OCI-LY3 (cell line): ENCODE results near the gene BIK.

Experiments used
- H2AFZ ChIP-seq: fragments of 200-600, 300-600 bp; shearing (Covaris generic); 2 replicates; pipeline ENCODE4 v1.6.0; 2014; ENCODE audit warnings: antibody characterized with exemption, low read depth, low read length
- H3K27ac ChIP-seq: fragments of 200-600, 300-600 bp; sonication (generic); 2 replicates; pipeline ENCODE4 v1.5.1; 2014; ENCODE audit warnings: mild to moderate bottlenecking, low read length, moderate library complexity, mixed read lengths
- H3K27me3 ChIP-seq: fragments of 200-600, 300-600 bp; sonication (generic); 2 replicates; pipeline ENCODE4 v1.6.1; 2014; ENCODE audit warnings: low read depth, low read length, mixed read lengths
- H3K36me3 ChIP-seq: fragments of 200-600, 300-600 bp; sonication (generic); replicated peaks from 2 replicates; pipeline ENCODE3; 2014; ENCODE audit warnings: low read depth, low read length, mixed read lengths
- H3K4me1 ChIP-seq: fragments of 300-600, 200-600 bp; sonication (generic); 2 replicates; pipeline ENCODE4 v1.6.1; 2014; ENCODE audit warnings: low read length, mixed read lengths
- H3K4me2 ChIP-seq: fragments of 200-600, 300-600 bp; sonication (generic); 2 replicates; pipeline ENCODE4 v1.6.1; 2014; ENCODE audit warnings: low read length, mixed read lengths
- H3K4me3 ChIP-seq: fragments of 300-600, 200-600 bp; sonication (generic); 2 replicates; pipeline ENCODE4 v1.5.1; 2014; ENCODE audit warnings: antibody characterized with exemption, mild to moderate bottlenecking, low read length, moderate library complexity
- H3K79me2 ChIP-seq: fragments of 300-600, 200-600 bp; shearing (Covaris generic); 2 replicates; pipeline ENCODE4 v1.6.1; 2014; ENCODE audit warnings: mild to moderate bottlenecking, low read length, mixed read lengths
- H3K9ac ChIP-seq: fragments of 300-600, 200-600 bp; shearing (Covaris generic); 2 replicates; pipeline ENCODE4 v1.6.0; 2014; ENCODE audit warnings: mild to moderate bottlenecking, low read length, moderate library complexity
- H3K9me3 ChIP-seq: fragments of 200-600, 300-600 bp; shearing (Covaris generic); 2 replicates; pipeline ENCODE4 v1.6.1; 2014; ENCODE audit warnings: low read length, mixed read lengths; ENCODE audit not compliant: insufficient read depth
- H4K20me1 ChIP-seq: fragments of 200-600, 300-600 bp; sonication (generic); 2 replicates; pipeline ENCODE4 v1.6.1; 2016; ENCODE audit warnings: low read length, mixed read lengths; ENCODE audit not compliant: insufficient read depth
- EZH2phosphoT487 ChIP-seq: fragments of 200-600 bp; shearing (Covaris generic); IDR thresholded peaks from 2 replicates; pipeline ENCODE4 v1.6.1; 2018; ENCODE audit warnings: antibody characterized with exemption, mixed run types, low read depth
- TF ChIP-seq, protein P1 (sequence below): fragments of 200-600, 300-600 bp; sonication (generic); IDR thresholded peaks from 2 replicates; pipeline ENCODE4 v1.5.1; 2014; ENCODE audit warnings: antibody characterized with exemption, low read length, low read depth

BIK gene

DNA sequence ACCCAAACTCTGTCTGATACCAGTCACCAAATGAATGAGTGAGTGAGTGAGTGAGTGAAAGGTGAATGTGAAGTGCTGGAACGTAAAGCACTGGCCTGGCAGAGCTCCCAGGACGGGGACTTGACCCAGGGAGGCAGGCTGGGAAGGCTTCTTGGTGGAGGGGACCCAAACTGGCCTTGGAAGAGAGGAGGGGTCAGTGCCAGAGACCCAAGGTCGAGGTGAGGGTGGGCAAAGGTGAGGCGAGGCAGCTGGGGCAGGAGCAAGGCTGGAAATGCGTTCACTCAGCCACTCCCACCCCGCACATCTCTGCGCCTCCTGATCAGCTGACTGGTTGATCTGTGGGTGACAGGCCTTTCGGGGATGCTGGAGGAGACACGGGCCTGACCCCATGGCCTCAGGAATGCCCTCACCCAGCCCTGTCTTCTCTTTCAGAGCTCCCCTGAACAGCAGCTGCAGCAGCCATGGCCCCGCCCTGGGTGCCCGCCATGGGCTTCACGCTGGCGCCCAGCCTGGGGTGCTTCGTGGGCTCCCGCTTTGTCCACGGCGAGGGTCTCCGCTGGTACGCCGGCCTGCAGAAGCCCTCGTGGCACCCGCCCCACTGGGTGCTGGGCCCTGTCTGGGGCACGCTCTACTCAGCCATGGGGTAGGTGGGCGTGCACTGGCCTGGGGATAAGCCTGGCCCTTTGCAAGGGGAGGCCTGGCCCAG lies 48.4 kb downstream of the BIK start:
- no peaks in the 10 kb centered on the region for H3K36me3 ChIP-seq
- H3K4me1 ChIP-seq, result no peaks in the 10 kb centered on the region
- H3K4me2 ChIP-seq, result no peak overlapping the region
- H2AFZ ChIP-seq, result no peak overlapping the region
- no peak overlapping the region for H3K27ac ChIP-seq
- H4K20me1 ChIP-seq, result no peaks in the 10 kb centered on the region
- no peaks in the 10 kb centered on the region for H3K9me3 ChIP-seq
- H3K9ac ChIP-seq, result no peak overlapping the region
- no peaks in the 10 kb centered on the region for H3K27me3 ChIP-seq
- TF ChIP-seq EZH2phosphoT487, result no peak
- TF ChIP-seq, protein P1, sequence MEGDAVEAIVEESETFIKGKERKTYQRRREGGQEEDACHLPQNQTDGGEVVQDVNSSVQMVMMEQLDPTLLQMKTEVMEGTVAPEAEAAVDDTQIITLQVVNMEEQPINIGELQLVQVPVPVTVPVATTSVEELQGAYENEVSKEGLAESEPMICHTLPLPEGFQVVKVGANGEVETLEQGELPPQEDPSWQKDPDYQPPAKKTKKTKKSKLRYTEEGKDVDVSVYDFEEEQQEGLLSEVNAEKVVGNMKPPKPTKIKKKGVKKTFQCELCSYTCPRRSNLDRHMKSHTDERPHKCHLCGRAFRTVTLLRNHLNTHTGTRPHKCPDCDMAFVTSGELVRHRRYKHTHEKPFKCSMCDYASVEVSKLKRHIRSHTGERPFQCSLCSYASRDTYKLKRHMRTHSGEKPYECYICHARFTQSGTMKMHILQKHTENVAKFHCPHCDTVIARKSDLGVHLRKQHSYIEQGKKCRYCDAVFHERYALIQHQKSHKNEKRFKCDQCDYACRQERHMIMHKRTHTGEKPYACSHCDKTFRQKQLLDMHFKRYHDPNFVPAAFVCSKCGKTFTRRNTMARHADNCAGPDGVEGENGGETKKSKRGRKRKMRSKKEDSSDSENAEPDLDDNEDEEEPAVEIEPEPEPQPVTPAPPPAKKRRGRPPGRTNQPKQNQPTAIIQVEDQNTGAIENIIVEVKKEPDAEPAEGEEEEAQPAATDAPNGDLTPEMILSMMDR, result no peak
- H3K4me3 ChIP-seq, result no peak overlapping the region
- H3K79me2 ChIP-seq, result no peaks in the 10 kb centered on the region

DNA sequence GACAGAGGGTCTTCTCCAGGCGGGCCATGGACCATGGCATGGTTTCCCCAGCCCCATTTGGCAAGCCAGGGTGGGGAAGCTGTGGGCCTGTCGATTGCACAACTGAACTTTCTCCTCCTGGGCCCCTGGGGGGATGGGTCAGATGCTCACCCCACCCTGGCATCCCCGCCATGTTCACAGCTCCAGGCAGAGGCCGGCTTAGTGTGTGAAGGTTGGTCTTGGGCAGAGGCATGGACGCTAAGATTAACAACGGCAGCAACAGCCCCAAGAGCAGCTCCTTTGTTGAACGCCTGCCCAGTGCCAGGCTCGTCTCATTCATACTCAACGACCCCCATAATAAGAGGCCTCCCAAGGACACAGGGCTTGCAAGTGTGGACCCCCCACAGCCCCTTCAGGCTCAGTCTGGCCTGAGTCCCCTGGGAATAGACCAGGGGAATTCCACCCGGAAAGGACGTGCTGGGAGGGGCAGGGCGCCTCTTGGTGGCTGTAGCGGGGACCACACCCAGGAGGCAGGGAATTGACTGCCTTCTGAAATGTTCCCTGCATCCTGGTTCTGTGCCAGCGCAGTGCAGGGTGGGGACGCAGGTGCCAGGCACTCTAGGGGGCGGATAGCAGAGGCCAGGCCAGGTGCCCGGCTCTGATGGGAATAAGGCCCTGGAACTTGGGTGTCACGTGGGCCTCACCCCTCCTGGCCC lies 49.1 kb downstream of the BIK start:
- Histone ChIP-seq H3K4me1 (no peaks in the 10 kb centered on the region), H3K4me3 (no peak overlapping the region), H3K36me3 (no peaks in the 10 kb centered on the region), H3K9me3 (no peaks in the 10 kb centered on the region), H3K79me2 (no peaks in the 10 kb centered on the region), H3K4me2 (no peak overlapping the region), H3K9ac (no peak overlapping the region), H2AFZ (no peak overlapping the region), H4K20me1 (no peaks in the 10 kb centered on the region), H3K27me3 (no peaks in the 10 kb centered on the region), H3K27ac (no peak overlapping the region)
- no peak for TF ChIP-seq EZH2phosphoT487
- TF ChIP-seq, protein P1, result peak; percentile 37

DNA sequence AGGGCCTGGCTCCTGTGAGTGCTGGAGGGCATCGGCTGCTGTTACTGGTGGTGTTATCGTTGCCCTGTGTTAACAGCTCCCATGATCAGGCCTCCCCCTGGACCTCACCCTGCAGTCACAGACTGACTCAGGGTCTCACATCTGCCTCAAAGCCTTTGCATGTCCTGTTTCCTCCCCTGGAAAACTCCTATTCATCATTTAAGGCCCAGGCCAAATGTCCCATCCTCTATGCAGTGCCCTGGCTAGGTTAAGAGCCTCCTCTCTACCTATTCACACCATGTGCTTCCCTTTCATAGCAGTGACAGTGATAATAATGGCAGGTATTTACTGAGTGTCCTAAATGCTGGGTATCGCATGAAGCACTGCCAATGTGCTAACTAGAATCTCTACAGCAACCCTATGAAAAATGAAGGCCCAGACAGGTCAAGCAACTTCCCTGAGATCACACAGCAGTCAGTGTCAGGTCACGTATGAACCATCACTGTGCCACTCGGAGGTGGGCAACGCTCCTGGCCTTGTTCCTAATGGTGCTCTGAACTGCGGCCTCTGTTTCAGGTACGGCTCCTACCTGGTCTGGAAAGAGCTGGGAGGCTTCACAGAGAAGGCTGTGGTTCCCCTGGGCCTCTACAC lies 50.1 kb downstream of the BIK start:
- no peaks in the 10 kb centered on the region for H3K79me2 ChIP-seq
- H3K27me3 ChIP-seq, result no peaks in the 10 kb centered on the region
- no peak overlapping the region for H3K27ac ChIP-seq
- no peaks in the 10 kb centered on the region for H3K9me3 ChIP-seq
- no peak overlapping the region for H3K4me3 ChIP-seq
- no peaks in the 10 kb centered on the region for H4K20me1 ChIP-seq
- no peaks in the 10 kb centered on the region for H3K4me1 ChIP-seq
- no peak overlapping the region for H3K9ac ChIP-seq
- H2AFZ ChIP-seq, result no peak overlapping the region
- H3K36me3 ChIP-seq, result no peaks in the 10 kb centered on the region
- TF ChIP-seq, protein P1, result no peak
- no peak for TF ChIP-seq EZH2phosphoT487
- no peak overlapping the region for H3K4me2 ChIP-seq
